Hepatocyte (in vitro differentiated cells): ENCODE measurements around the gene ATF7IP. TPM values are rescaled to one million over a fixed set of nuclear protein-coding genes. Genes with fewer than 3 reads are reported as not detected.

Experiments
- DNase-seq: peaks from one replicate; pipeline ENCODE4 v3.0.0-alpha.2; 2016; ENCODE audit warnings: low spot score
- H2AFZ ChIP-seq: fragments of 200-600 bp; sonication (generic); 2 replicates; pipeline ENCODE4 v1.6.0; 2016; ENCODE audit warnings: antibody characterized with exemption, mild to moderate bottlenecking
- H3K27ac ChIP-seq: fragments of 200-600 bp; sonication (generic); 2 replicates; pipeline ENCODE4 v1.5.1; 2016; ENCODE audit warnings: mild to moderate bottlenecking
- H3K27me3 ChIP-seq: fragments of 200-600 bp; sonication (generic); 2 replicates; pipeline ENCODE4 v1.6.1; 2016
- H3K36me3 ChIP-seq: fragments of 200-600 bp; sonication (generic); replicated peaks from 2 replicates; pipeline ENCODE4 v1.5.1; 2016; ENCODE audit warnings: low read depth; ENCODE audit not compliant: insufficient read depth
- H3K4me1 ChIP-seq: fragments of 200-600 bp; sonication (generic); 2 replicates; pipeline ENCODE4 v1.5.1; 2016; ENCODE audit warnings: mild to moderate bottlenecking, moderate library complexity; ENCODE audit not compliant: insufficient read depth
- H3K4me2 ChIP-seq: fragments of 200-600 bp; sonication (generic); 2 replicates; pipeline ENCODE4 v1.6.0; 2016
- H3K4me3 ChIP-seq: fragments of 200-600 bp; sonication (generic); 2 replicates; pipeline ENCODE4 v1.5.1; 2016; ENCODE audit warnings: mild to moderate bottlenecking
- H3K79me2 ChIP-seq: fragments of 200-600 bp; sonication (generic); 2 replicates; pipeline ENCODE4 v1.6.0; 2017; ENCODE audit warnings: mild to moderate bottlenecking
- H3K9me2 ChIP-seq: fragments of 200-600 bp; sonication (generic); replicated peaks from 2 replicates; pipeline ENCODE4 v1.6.0; 2017; ENCODE audit warnings: mild to moderate bottlenecking; ENCODE audit not compliant: insufficient read depth
- H3K9me3 ChIP-seq: fragments of 200-600 bp; sonication (generic); 2 replicates; pipeline ENCODE4 v1.5.1; 2016; ENCODE audit warnings: low read depth, mild to moderate bottlenecking
- H4K20me1 ChIP-seq: fragments of 200-600 bp; sonication (generic); 2 replicates; pipeline ENCODE4 v1.6.0; 2016; ENCODE audit warnings: mild to moderate bottlenecking; ENCODE audit not compliant: insufficient read depth, poor library complexity, severe bottlenecking
- EZH2 ChIP-seq: fragments of 200-600 bp; sonication (generic); IDR thresholded peaks from 2 replicates; pipeline ENCODE4 v1.6.1; 2016; ENCODE audit warnings: antibody characterized with exemption, mild to moderate bottlenecking, borderline replicate concordance
- EZH2phosphoT487 ChIP-seq: fragments of 200-600 bp; sonication (generic); IDR thresholded peaks from one replicate; pipeline ENCODE4 v1.6.1; 2018; ENCODE audit warnings: antibody characterized with exemption, mild to moderate bottlenecking, low read depth, moderate library complexity; ENCODE audit not compliant: unreplicated experiment, severe bottlenecking
- WGBS: methylation state at CpG from one replicate; pipeline ENCODE4 v1.1.6; 2016; ENCODE audit warnings: low lambda C conversion rate; ENCODE audit errors: missing lambda C conversion rate; 5-methylcytosine and 5-hydroxymethylcytosine counted together
- polyA plus RNA-seq: library from polyadenylated mRNA; unstranded; fragments of >200 nt; fragmentation: Nextera tagmentation; extraction: Ambion mirVana; gene quantifications from 2 replicates; pipeline ENCODE4 v1.2.1, GENCODE V29; 2016
- total RNA-seq: library from RNA; depleted of rRNA; stranded (reverse); fragments of >200 nt; gene quantifications from 2 replicates; pipeline ENCODE4 v1.2.3, GENCODE V29; 2014
- TF ChIP-seq, protein P1 (sequence below): fragments of 200-600 bp; sonication (generic); IDR thresholded peaks from 2 replicates; pipeline ENCODE4 v1.5.1; 2016; ENCODE audit warnings: antibody characterized with exemption, mild to moderate bottlenecking; ENCODE audit not compliant: poor library complexity

Gene ATF7IP
- total and polyA plus RNA-seq, 2 experiments from 2014 or later: 24.8 to 52.5 TPM

DNA sequence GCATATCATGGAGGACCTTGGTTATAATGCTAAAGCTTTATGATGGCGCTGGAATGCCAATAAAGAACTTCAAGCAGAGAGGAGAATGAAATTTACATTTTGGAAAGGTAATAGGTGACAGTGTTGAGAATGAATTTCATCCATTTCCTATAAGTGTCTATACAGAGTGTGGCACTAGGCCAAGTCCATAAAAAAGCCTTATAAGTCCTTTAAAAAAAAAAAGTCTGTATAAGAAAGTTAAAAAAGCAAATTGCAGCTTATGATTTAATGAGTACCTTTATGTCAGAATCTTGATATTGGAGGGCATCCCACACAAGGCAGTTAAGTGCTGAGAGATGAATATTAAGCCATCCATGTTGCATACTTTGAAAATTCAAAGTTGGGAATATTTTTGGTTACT is 62.4 kb downstream of the ATF7IP start:
- no peaks in the 10 kb centered on the region for H3K36me3 ChIP-seq
- H3K4me3 ChIP-seq: no peak overlapping the region
- DNase-seq: no peak
- peaks cover 100% of the 10 kb centered on the region for H3K79me2 ChIP-seq
- WGBS: 86% methylated on average over 1 of the region's 1 CpG
- H3K9me2 ChIP-seq: no peaks in the 10 kb centered on the region
- no peaks in the 10 kb centered on the region for H3K9me3 ChIP-seq
- no peaks in the 10 kb centered on the region for H3K27me3 ChIP-seq
- H3K4me2 ChIP-seq: no peak overlapping the region
- TF ChIP-seq, protein P1, sequence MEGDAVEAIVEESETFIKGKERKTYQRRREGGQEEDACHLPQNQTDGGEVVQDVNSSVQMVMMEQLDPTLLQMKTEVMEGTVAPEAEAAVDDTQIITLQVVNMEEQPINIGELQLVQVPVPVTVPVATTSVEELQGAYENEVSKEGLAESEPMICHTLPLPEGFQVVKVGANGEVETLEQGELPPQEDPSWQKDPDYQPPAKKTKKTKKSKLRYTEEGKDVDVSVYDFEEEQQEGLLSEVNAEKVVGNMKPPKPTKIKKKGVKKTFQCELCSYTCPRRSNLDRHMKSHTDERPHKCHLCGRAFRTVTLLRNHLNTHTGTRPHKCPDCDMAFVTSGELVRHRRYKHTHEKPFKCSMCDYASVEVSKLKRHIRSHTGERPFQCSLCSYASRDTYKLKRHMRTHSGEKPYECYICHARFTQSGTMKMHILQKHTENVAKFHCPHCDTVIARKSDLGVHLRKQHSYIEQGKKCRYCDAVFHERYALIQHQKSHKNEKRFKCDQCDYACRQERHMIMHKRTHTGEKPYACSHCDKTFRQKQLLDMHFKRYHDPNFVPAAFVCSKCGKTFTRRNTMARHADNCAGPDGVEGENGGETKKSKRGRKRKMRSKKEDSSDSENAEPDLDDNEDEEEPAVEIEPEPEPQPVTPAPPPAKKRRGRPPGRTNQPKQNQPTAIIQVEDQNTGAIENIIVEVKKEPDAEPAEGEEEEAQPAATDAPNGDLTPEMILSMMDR: no peak
- TF ChIP-seq EZH2phosphoT487: no peak
- TF ChIP-seq EZH2: no peak
- peaks cover 2% of the 10 kb centered on the region for H4K20me1 ChIP-seq
- H3K4me1 ChIP-seq: no peaks in the 10 kb centered on the region
- no peak overlapping the region for H3K27ac ChIP-seq
- no peak overlapping the region for H2AFZ ChIP-seq

DNA sequence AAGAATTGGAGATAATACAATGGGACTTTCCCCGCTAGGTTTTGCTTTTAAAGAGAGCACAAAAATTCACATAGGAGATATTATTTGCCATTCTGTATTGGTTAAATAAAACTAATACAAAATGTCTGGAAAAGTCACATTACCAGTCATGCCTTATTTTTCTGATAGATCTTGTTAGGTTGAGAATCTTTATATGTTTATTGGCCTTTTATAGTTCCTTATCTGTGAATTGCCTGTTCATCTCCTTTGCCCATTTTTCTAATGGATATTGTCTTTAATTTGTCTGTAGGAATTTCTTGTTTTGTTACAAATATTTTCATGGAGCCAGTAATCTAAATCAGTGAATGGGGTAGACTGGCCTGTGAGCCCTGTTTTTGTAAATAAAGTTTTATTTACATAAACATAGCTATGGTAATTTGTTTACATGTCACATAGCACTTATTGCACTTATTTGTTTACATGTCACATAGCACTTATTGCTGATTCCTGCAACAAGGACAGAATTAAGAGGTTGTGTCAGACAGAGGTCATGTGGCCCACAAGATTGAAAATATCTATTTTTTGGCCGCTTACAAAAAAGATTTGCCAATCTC is 65.0 kb downstream of the ATF7IP start:
- no peak overlapping the region for H3K4me2 ChIP-seq
- H4K20me1 ChIP-seq: peaks cover 5% of the 10 kb centered on the region

DNA sequence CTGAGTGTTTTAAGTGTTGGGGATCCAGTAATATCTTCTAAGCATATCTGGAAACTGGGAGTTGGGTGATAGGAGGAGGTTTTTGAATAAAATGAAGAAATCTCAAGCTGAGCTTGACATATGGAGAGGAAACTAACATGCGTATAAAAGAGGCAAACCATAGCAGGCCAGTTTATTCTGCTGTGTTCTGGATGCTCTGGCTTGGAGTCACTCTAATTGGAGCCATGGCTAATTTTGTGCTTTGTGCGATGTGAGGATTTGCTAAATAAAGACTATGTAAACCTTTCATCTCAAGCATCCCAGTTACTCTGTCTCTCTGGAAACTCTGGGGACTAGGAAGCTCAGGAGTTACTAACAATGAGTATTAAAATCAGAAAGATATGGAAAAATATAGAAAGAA is 66.5 kb downstream of the ATF7IP start:
- no peaks in the 10 kb centered on the region for H3K27me3 ChIP-seq
- no peak overlapping the region for H3K27ac ChIP-seq
- H3K4me1 ChIP-seq: no peaks in the 10 kb centered on the region
- H4K20me1 ChIP-seq: peaks cover 3% of the 10 kb centered on the region
- DNase-seq: no peak
- no peaks in the 10 kb centered on the region for H3K36me3 ChIP-seq
- H3K4me3 ChIP-seq: no peak overlapping the region
- H3K9me3 ChIP-seq: no peaks in the 10 kb centered on the region
- H2AFZ ChIP-seq: no peak overlapping the region
- H3K9me2 ChIP-seq: no peaks in the 10 kb centered on the region
- TF ChIP-seq EZH2phosphoT487: no peak
- no peak for TF ChIP-seq EZH2
- TF ChIP-seq, protein P1: no peak
- H3K4me2 ChIP-seq: no peak overlapping the region
- H3K79me2 ChIP-seq: peaks cover 98% of the 10 kb centered on the region
- WGBS: 96% methylated on average over 2 of the region's 2 CpGs

More for the DNA sequence above, 65.0 kb downstream of the ATF7IP start:
- H3K27ac ChIP-seq: no peak overlapping the region
- TF ChIP-seq, protein P1: no peak
- TF ChIP-seq EZH2phosphoT487 (no peak), EZH2 (no peak)
- H3K9me3 ChIP-seq: no peaks in the 10 kb centered on the region
- H3K4me1 ChIP-seq: no peaks in the 10 kb centered on the region
- no peak overlapping the region for H2AFZ ChIP-seq
- H3K27me3 ChIP-seq: no peaks in the 10 kb centered on the region
- WGBS: 95% methylated on average over 2 of the region's 2 CpGs
- no peaks in the 10 kb centered on the region for H3K36me3 ChIP-seq
- H3K4me3 ChIP-seq: peak overlapping the region; percentile 6
- H3K79me2 ChIP-seq: peaks cover 99% of the 10 kb centered on the region
- no peaks in the 10 kb centered on the region for H3K9me2 ChIP-seq
- no peak for DNase-seq

DNA sequence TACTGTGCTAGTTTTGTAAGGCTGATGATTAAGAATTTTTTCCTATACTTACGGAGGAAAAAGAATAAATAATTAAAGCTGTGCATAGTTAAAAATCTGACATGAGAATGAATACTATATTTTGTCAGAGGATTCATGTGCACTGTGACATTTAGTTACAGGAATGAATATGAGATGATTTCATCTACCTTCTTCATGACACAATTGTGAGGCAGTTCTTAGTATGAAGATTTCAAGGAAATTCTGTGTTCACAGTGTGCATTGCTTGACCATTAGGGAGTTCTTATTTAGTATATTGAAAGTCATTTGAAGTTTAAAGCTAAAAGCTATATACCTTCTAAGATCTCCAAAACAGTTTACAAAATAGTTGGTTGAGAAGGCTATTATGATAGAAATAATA is 70.1 kb downstream of the ATF7IP start:
- DNase-seq: no peak
- H3K36me3 ChIP-seq: peaks cover 4% of the 10 kb centered on the region
- H3K9me2 ChIP-seq: no peaks in the 10 kb centered on the region
- no peaks in the 10 kb centered on the region for H3K9me3 ChIP-seq
- no peaks in the 10 kb centered on the region for H3K27me3 ChIP-seq
- no peak overlapping the region for H2AFZ ChIP-seq
- WGBS: 100% methylated on average over 1 of the region's 1 CpG
- no peak for TF ChIP-seq EZH2phosphoT487
- TF ChIP-seq, protein P1: no peak
- no peak for TF ChIP-seq EZH2
- H3K4me2 ChIP-seq: no peak overlapping the region
- H3K79me2 ChIP-seq: peaks cover 64% of the 10 kb centered on the region
- H4K20me1 ChIP-seq: peaks cover 3% of the 10 kb centered on the region
- no peak overlapping the region for H3K27ac ChIP-seq
- H3K4me1 ChIP-seq: no peaks in the 10 kb centered on the region
- no peak overlapping the region for H3K4me3 ChIP-seq
